Parathyroid adenoma (tissue), 2 donors: ENCODE results near the gene DIAPH3.

ENCODE experiments used
- H2AFZ ChIP-seq: fragments of 300-600 bp; sonication (generic); one replicate; pipeline ENCODE4 v1.7.0; 2017; ENCODE audit warnings: antibody characterized with exemption, mild to moderate bottlenecking
- H3K27ac ChIP-seq: fragments of 300-600 bp; sonication (generic); one replicate; pipeline ENCODE4 v1.7.0; 2017
- H3K27me3 ChIP-seq: fragments of 300-600 bp; sonication (generic); one replicate; pipeline ENCODE4 v1.7.0; 2017; ENCODE audit warnings: low read length; ENCODE audit not compliant: control insufficient read depth, insufficient read depth
- H3K36me3 ChIP-seq: fragments of 300-600 bp; sonication (generic); one replicate; pipeline ENCODE4 v1.7.0; 2017; ENCODE audit warnings: low read length; ENCODE audit not compliant: control insufficient read depth, insufficient read depth
- H3K4me1 ChIP-seq: fragments of 300-600 bp; sonication (generic); one replicate; pipeline ENCODE4 v1.7.0; 2017; ENCODE audit warnings: control low read depth
- H3K4me2 ChIP-seq: fragments of 300-600 bp; sonication (generic); one replicate; pipeline ENCODE4 v1.7.0; 2017; ENCODE audit warnings: low read length
- H3K4me3 ChIP-seq: fragments of 300-600 bp; sonication (generic); one replicate; pipeline ENCODE4 v1.7.0; 2017; ENCODE audit warnings: low read depth, low read length
- H3K79me2 ChIP-seq: fragments of 300-600 bp; sonication (generic); one replicate; pipeline ENCODE4 v1.7.0; 2017; ENCODE audit warnings: control low read depth
- H3K9ac ChIP-seq: fragments of 300-600 bp; sonication (generic); one replicate; pipeline ENCODE4 v1.7.0; 2017; ENCODE audit warnings: mild to moderate bottlenecking
- H3K9me3 ChIP-seq: fragments of 300-600 bp; sonication (generic); one replicate; pipeline ENCODE4 v1.7.0; 2017; ENCODE audit warnings: low read length; ENCODE audit not compliant: control insufficient read depth
- CTCF ChIP-seq: fragments of 300-600 bp; sonication (generic); IDR thresholded peaks from one replicate; pipeline ENCODE4 v1.7.0; 2017; ENCODE audit warnings: antibody characterized with exemption, mild to moderate bottlenecking
- donor health status: primary hyperparathyroidism.

Gene DIAPH3

GRCh38 chr13:59621773-59622172 is 542.0 kb downstream of the DIAPH3 start:
- H3K4me1 ChIP-seq = no peaks in the 10 kb centered on the region
- TF ChIP-seq CTCF = no peak
- no peak overlapping the region for H3K9ac ChIP-seq
- H3K27me3 ChIP-seq = no peaks in the 10 kb centered on the region
- H2AFZ ChIP-seq = no peak overlapping the region
- no peaks in the 10 kb centered on the region for H3K79me2 ChIP-seq
- no peak overlapping the region for H3K4me2 ChIP-seq
- H3K9me3 ChIP-seq = no peaks in the 10 kb centered on the region
- no peak overlapping the region for H3K27ac ChIP-seq
- H3K4me3 ChIP-seq = no peak overlapping the region
- H3K36me3 ChIP-seq = peaks cover 2% of the 10 kb centered on the region
